H1 (cell line): Measurements from ENCODE around the gene SPP1. TPM values are rescaled to one million over a fixed set of nuclear protein-coding genes. Genes with fewer than 3 reads are reported as not detected.

Source experiments
- BRCA1 ChIP-seq: IDR thresholded peaks from 2 replicates; pipeline ENCODE4 v1.6.1; 2012; ENCODE audit warnings: low read depth, low read length, improper control_type of control experiment
- CHD7 ChIP-seq: fragments of 300-600 bp; sonication (generic); IDR thresholded peaks from 2 replicates; pipeline ENCODE4 v1.7.1; 2012; ENCODE audit warnings: low read length, moderate library complexity, mild to moderate bottlenecking, inconsistent platforms; ENCODE audit not compliant: insufficient replicate concordance
- FOSL1 ChIP-seq: IDR thresholded peaks from 2 replicates; pipeline ENCODE4 v1.6.1; 2011; ENCODE audit warnings: mild to moderate bottlenecking, low read depth, low read length, moderate library complexity; ENCODE audit not compliant: insufficient read depth
- GTF2F1 ChIP-seq: IDR thresholded peaks from 2 replicates; pipeline ENCODE4 v1.6.1; 2012; ENCODE audit warnings: low read depth, low read length, improper control_type of control experiment, borderline replicate concordance
- JUND ChIP-seq: IDR thresholded peaks from 2 replicates; pipeline ENCODE4 v1.6.1; 2011; ENCODE audit warnings: mild to moderate bottlenecking, improper control_type of control experiment, low read length
- RBBP5 ChIP-seq: IDR thresholded peaks from 2 replicates; pipeline ENCODE4 v1.7.1; 2012; ENCODE audit warnings: low read depth, mild to moderate bottlenecking, inconsistent platforms, low read length, moderate library complexity, borderline replicate concordance
- SUZ12 ChIP-seq: fragments of 200-600 bp; sonication (generic); IDR thresholded peaks from 2 replicates; pipeline ENCODE4 v1.6.1; 2012; ENCODE audit warnings: mild to moderate bottlenecking, inconsistent platforms, low read length, moderate library complexity, mixed read lengths
- TEAD4 ChIP-seq: IDR thresholded peaks from 2 replicates; pipeline ENCODE4 v1.6.1; 2012; ENCODE audit warnings: low read depth, low read length, inconsistent platforms, mixed read lengths
- USF2 ChIP-seq: IDR thresholded peaks from 2 replicates; pipeline ENCODE4 v1.6.1; 2011; ENCODE audit warnings: low read length, improper control_type of control experiment
- polyA plus RNA-seq, 7 experiments: library from polyadenylated mRNA; depleted of rRNA in 3 of 7; stranded (reverse) in 5 of 7; unstranded in 2 of 7; fragments of >200 nt in 5 of 7; fragments of 200-250 nt in 2 of 7; gene quantifications; 1 replicate in 5 of 7; 2 replicates in 1 of 7; 4 replicates in 1 of 7; pipeline versions ENCODE4 v1.2.1 to v1.2.3, GENCODE V29; 2011 to 2013; ENCODE audit warnings: missing spikeins in 2 of 7, mixed read lengths in 2 of 7
- total RNA-seq: library from RNA; stranded (reverse); fragmentation: NEBNext Ultra II Directional; extraction: Animal tissue kit (Norgen Biotek cat#: 25700); gene quantifications from 2 replicates; pipeline ENCODE4 v1.2.1, GENCODE V29; 2021

Gene SPP1
- total and polyA plus RNA-seq, 2 of the 8 experiments (the other 6 are each of a cell fraction or from before 2014, with no cell fraction given) = 13.7 to 26.5 TPM

- TF ChIP-seq CHD7 (no peak), GTF2F1 (no peak), FOSL1 (no peak), TEAD4 (no peak), USF2 (no peak), BRCA1 (no peak), RBBP5 (no peak), JUND (no peak), SUZ12 (no peak)
These were observed 29.6 kb downstream of the SPP1 start (continued) for GRCh38 chr4:88005076-88005475.
